BJ (cell line): ENCODE results near the gene EXO5. TPM values are rescaled to one million over a fixed set of nuclear protein-coding genes. Genes with fewer than 3 reads are reported as not detected.

ENCODE experiments used
- CTCF ChIA-PET: fragments of 350-600 bp; formaldehyde crosslinking; extraction: SDS; loops from one replicate; lab custom pipeline; 2021; ENCODE audit warnings: antibody characterized with exemption, inconsistent platforms; lab: Yijun Ruan, JAX
- POLR2A ChIA-PET: fragments of 300-600 bp; sonication (Branson Sonifier 250); formaldehyde crosslinking; extraction: SDS; loops from one replicate; lab custom pipeline; 2021; ENCODE audit warnings: antibody characterized with exemption; lab: Charles Lee
- DNase-seq: peaks from one replicate; pipeline ENCODE4 v3.0.0-alpha.2; 2011; ENCODE audit warnings: low read depth
- H3K27me3 ChIP-seq: 2 replicates; pipeline ENCODE4 v1.6.0; 2011; ENCODE audit warnings: low read length; ENCODE audit not compliant: control insufficient read depth, insufficient read depth
- H3K36me3 ChIP-seq: 2 replicates; pipeline ENCODE4 v1.5.1; 2011; ENCODE audit warnings: low read length; ENCODE audit not compliant: control insufficient read depth, insufficient read depth
- H3K4me3 ChIP-seq: 2 replicates; pipeline ENCODE4 v1.5.1; 2011; ENCODE audit warnings: low read depth, mild to moderate bottlenecking, control low read depth, low read length
- polyA plus RNA-seq: library from polyadenylated mRNA; depleted of rRNA; stranded (reverse); fragments of >200 nt; gene quantifications from 2 replicates; pipeline ENCODE4 v1.2.3, GENCODE V29; 2011
- TF ChIP-seq, protein P1 (sequence below): IDR thresholded peaks from 2 replicates; pipeline ENCODE4 v1.5.1; 2011; ENCODE audit warnings: low read depth, mild to moderate bottlenecking, control low read depth, inconsistent platforms, low read length, moderate library complexity; ENCODE audit not compliant: insufficient read depth

EXO5 gene
- polyA plus RNA-seq, 1 experiment = 6.4 TPM

- ChIA-PET POLR2A (no interaction called here), CTCF (interaction anchor here (0.6 to 1.2 kb wide), 2 partner anchors 50 to 70 kb away, joined by 3 to 4 read pairs; no protein-coding TSS in a partner anchor)
- Histone ChIP-seq H3K4me3 (peak overlapping the region; percentile 66), H3K36me3 (no peaks in the 10 kb centered on the region), H3K27me3 (no peaks in the 10 kb centered on the region)
- TF ChIP-seq, protein P1, sequence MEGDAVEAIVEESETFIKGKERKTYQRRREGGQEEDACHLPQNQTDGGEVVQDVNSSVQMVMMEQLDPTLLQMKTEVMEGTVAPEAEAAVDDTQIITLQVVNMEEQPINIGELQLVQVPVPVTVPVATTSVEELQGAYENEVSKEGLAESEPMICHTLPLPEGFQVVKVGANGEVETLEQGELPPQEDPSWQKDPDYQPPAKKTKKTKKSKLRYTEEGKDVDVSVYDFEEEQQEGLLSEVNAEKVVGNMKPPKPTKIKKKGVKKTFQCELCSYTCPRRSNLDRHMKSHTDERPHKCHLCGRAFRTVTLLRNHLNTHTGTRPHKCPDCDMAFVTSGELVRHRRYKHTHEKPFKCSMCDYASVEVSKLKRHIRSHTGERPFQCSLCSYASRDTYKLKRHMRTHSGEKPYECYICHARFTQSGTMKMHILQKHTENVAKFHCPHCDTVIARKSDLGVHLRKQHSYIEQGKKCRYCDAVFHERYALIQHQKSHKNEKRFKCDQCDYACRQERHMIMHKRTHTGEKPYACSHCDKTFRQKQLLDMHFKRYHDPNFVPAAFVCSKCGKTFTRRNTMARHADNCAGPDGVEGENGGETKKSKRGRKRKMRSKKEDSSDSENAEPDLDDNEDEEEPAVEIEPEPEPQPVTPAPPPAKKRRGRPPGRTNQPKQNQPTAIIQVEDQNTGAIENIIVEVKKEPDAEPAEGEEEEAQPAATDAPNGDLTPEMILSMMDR = no peak
- DNase-seq = no peak
These were observed 594 bp upstream of the EXO5 start for GRCh38 chr1:40507973-40508372.

DNA sequence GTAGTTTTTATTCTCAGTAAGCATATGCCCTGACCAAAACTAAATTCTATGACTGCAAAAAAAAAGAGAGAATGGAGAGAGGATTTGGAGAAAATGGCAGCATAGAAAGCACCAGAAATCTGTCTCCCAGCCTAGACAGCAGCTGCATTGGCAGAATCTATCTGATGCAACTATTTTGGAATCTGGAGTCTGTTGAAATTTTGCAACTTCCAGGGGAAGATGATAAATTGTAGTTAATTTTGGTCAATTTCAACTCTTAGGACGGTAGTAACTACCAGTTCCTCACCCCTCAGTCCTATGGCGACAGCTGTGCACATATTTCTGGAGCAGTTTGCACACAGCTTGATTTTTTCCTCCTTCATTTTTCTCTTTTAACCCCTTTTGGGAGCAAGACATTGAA, 10.9 kb downstream of the EXO5 start:
- TF ChIP-seq, protein P1 = no peak
- no peak for DNase-seq
- CTCF ChIA-PET = no interaction called here
- no peaks in the 10 kb centered on the region; the same call in 1 of the 2 replicates for H3K36me3 ChIP-seq
- no peak overlapping the region for H3K4me3 ChIP-seq
- no peaks in the 10 kb centered on the region for H3K27me3 ChIP-seq
- POLR2A ChIA-PET = no interaction called here

GRCh38 chr1:40530735-40531380, 22.3 kb downstream of the EXO5 start:
- TF ChIP-seq, protein P1 = no peak
- DNase-seq = no peak
- H3K27me3 ChIP-seq = no peaks in the 10 kb centered on the region
- no peaks in the 10 kb centered on the region for H3K36me3 ChIP-seq
- ChIA-PET CTCF (interaction anchor here (0.7 to 2.6 kb wide), 3 partner anchors 11 to 103 kb away, joined by 3 to 20 read pairs (median 3); no protein-coding TSS in a partner anchor), POLR2A (interaction anchor here (0.7 kb wide), 1 partner anchor 551 kb away, joined by 3 read pairs; no protein-coding TSS in a partner anchor)
- peak overlapping the region; percentile 79 for H3K4me3 ChIP-seq

DNA sequence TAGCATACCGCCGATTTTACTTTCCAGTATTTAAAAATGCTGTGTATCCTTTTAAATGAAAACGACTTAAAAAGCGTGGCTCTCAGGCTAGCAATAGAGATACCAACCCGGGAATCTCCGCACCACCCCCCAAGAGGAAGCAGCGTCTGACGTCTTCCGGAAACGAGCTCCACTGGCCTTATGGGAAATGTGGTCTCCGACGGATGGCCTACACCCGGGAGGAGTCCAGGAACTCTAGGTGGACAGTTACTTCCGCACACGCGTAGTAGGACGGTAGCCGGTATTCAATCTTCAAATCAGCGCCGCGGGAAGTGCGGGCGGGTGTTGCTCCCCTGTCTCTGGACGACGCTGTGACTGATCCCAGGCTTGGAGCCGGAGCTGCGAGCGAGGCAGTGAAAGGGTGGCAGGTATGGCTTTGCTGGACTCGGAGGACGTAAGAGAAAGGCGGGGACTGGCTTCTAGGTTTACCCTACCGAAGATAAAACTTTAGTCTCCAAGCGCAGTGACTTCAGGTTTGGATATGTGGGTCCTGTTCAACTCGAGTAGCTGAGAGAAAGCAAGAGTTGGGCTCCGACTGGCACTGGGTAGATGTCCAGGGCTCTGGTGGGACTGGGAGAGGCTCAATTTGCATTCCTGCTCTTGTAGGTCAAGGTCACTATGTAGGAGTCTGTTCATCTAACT, 23.0 kb downstream of the EXO5 start, which contains the start of gene ZNF684:
Gene ZNF684 (plus strand): TSS at position 257 of the 681 bp plus-strand sequence. CDS start 1,530 bp downstream, outside the sequence.
- CTCF ChIA-PET = interaction anchor here (0.7 to 2.6 kb wide), 9 partner anchors 10 to 417 kb away, joined by 3 to 20 read pairs (median 3); no protein-coding TSS in a partner anchor
- H3K4me3 ChIP-seq = peak within 1 kb of the TSS; percentile 79
- POLR2A ChIA-PET = interaction anchor here (0.6 to 0.7 kb wide), 2 partner anchors 10 to 551 kb away, joined by 3 to 9 read pairs; no protein-coding TSS in a partner anchor
- peak; percentile 82 for DNase-seq
- no peaks in the 10 kb centered on the region for H3K27me3 ChIP-seq
- no peaks in the 10 kb centered on the region for H3K36me3 ChIP-seq
- TF ChIP-seq, protein P1 = no peak

- Histone ChIP-seq H3K4me3 (peak overlapping the region; percentile 79), H3K36me3 (no peaks in the 10 kb centered on the region), H3K27me3 (no peaks in the 10 kb centered on the region)
- CTCF ChIA-PET = interaction anchor here (0.7 to 2.6 kb wide), 10 partner anchors 9 to 417 kb away, joined by 3 to 20 read pairs (median 4); no protein-coding TSS in a partner anchor
- no peak for DNase-seq
- TF ChIP-seq, protein P1 = no peak
- POLR2A ChIA-PET = interaction anchor here (0.6 kb wide), 1 partner anchor 9 kb away, joined by 9 read pairs; no protein-coding TSS in a partner anchor
These were observed 23.5 kb downstream of the EXO5 start for GRCh38 chr1:40532062-40532389.
